A549 (cell line): ENCODE data around the gene PHEX. TPM values are rescaled to one million over a fixed set of nuclear protein-coding genes. Genes with fewer than 3 reads are reported as not detected.

Experiments used
- ATAC-seq, 2 experiments: fragments of 200-7000 bp in 1 of 2; fragments of >200 bp in 1 of 2; cut with Nextera tagmentation in 1 of 2; cut with Tn5 transposase in 1 of 2; 3 replicates each; pipeline versions ENCODE4 v1.8.0 to v1.9.1; 2018 to 2020; ENCODE audit warnings: mild to moderate bottlenecking in 1 of 2, moderate library complexity in 1 of 2
- CTCF ChIA-PET: fragments of 300-600 bp; sonication (Branson Sonifier 250); formaldehyde crosslinking; extraction: SDS; loops from one replicate; lab custom pipeline; 2021; ENCODE audit warnings: antibody characterized with exemption, inconsistent platforms; lab: Yijun Ruan, JAX
- POLR2A ChIA-PET: fragments of 350-600 bp; formaldehyde crosslinking; extraction: SDS; loops from one replicate; lab custom pipeline; 2021; ENCODE audit warnings: antibody characterized with exemption, inconsistent platforms; lab: Yijun Ruan, JAX
- DNase-seq, 2 experiments: peaks; one replicate each; pipeline versions ENCODE4 v3.0.0 to v3.0.0-alpha.2; 2011 to 2016; ENCODE audit warnings: low read depth in 1 of 2, low spot score in 1 of 2
- FAIRE-seq: peaks from 2 replicates; lab custom pipeline; 2011; peaks lifted over from hg19 to GRCh38; lab: Jason Lieb, UNC
- H3K27ac ChIP-seq, 2 experiments: fragments of >200 bp; sonication (Bioruptor Twin); formaldehyde crosslinking; 3 replicates each; pipeline ENCODE4 v1.5.1; 2016 to 2017
- H3K4me1 ChIP-seq: fragments of >200 bp; sonication (Bioruptor Twin); formaldehyde crosslinking; 3 replicates; pipeline ENCODE4 v1.6.1; 2016
- H3K4me2 ChIP-seq: fragments of >200 bp; sonication (Bioruptor Twin); formaldehyde crosslinking; 3 replicates; pipeline ENCODE4 v1.6.1; 2016
- H3K4me3 ChIP-seq: fragments of >200 bp; sonication (Bioruptor Twin); formaldehyde crosslinking; 3 replicates; pipeline ENCODE4 v1.5.1; 2016
- H3K9me3 ChIP-seq: fragments of >200 bp; sonication (Bioruptor Twin); formaldehyde crosslinking; 3 replicates; pipeline ENCODE4 v1.6.1; 2016
- ATOH8 ChIP-seq: fragments of 250-450 bp; sonication (Bioruptor Pico); IDR thresholded peaks from 2 replicates; pipeline ENCODE4 v1.5.0; 2020; ENCODE audit warnings: low read depth, mild to moderate bottlenecking, moderate library complexity
- BHLHE40 ChIP-seq: IDR thresholded peaks from 2 replicates; pipeline ENCODE4 v1.6.1; 2012; ENCODE audit warnings: low read depth, low read length, inconsistent platforms
- CBX8 ChIP-seq: fragments of 200-600 bp; sonication (generic); IDR thresholded peaks from 2 replicates; pipeline ENCODE4 v1.6.1; 2016
- CTCF ChIP-seq: fragments of >200 bp; sonication (Bioruptor Twin); formaldehyde crosslinking; IDR thresholded peaks from 3 replicates; pipeline ENCODE4 v1.5.1; 2016
- EP300 ChIP-seq, 2 experiments: fragments of >200 bp; sonication (Bioruptor Twin); formaldehyde crosslinking; IDR thresholded peaks; 2 replicates in 1 of 2; 3 replicates in 1 of 2; pipeline ENCODE4 v1.6.1; 2016 to 2017
- FOSB ChIP-seq: fragments of 250-450 bp; sonication (Bioruptor Pico); IDR thresholded peaks from 2 replicates; pipeline ENCODE4 v1.5.0; 2020; ENCODE audit warnings: mild to moderate bottlenecking, moderate library complexity
- FOSL2 ChIP-seq, 2 experiments: fragments of 450-650 bp in 1 of 2; fragments of >200 bp in 1 of 2; sonication (Bioruptor Twin) in 1 of 2; formaldehyde crosslinking; IDR thresholded peaks; 2 replicates each; pipeline versions ENCODE4 v1.5.0 to v1.6.1; 2016 to 2020; ENCODE audit warnings: mild to moderate bottlenecking in 1 of 2, moderate library complexity in 1 of 2
- HEYL ChIP-seq: fragments of 250-450 bp; sonication (Bioruptor Pico); IDR thresholded peaks from 2 replicates; pipeline ENCODE4 v1.8.0; 2021; ENCODE audit warnings: mild to moderate bottlenecking, moderate library complexity
- JUN ChIP-seq, 2 experiments: fragments of >200 bp; sonication (Bioruptor Twin); formaldehyde crosslinking; IDR thresholded peaks; 2 replicates in 1 of 2; 3 replicates in 1 of 2; pipeline ENCODE4 v1.6.1; 2016 to 2017
- JUNB ChIP-seq: fragments of >200 bp; sonication (Bioruptor Twin); formaldehyde crosslinking; IDR thresholded peaks from 2 replicates; pipeline ENCODE4 v1.6.1; 2016
- KDM1A ChIP-seq: fragments of 200-600 bp; sonication (generic); IDR thresholded peaks from 2 replicates; pipeline ENCODE4 v1.6.1; 2016; ENCODE audit warnings: low read depth, mild to moderate bottlenecking
- MAFK ChIP-seq: fragments of 450-650 bp; IDR thresholded peaks from 2 replicates; pipeline ENCODE4 v1.6.1; 2014; ENCODE audit not compliant: partially characterized antibody
- MAZ ChIP-seq: fragments of 150-350 bp; IDR thresholded peaks from 2 replicates; pipeline ENCODE4 v1.6.1; 2014; ENCODE audit warnings: antibody characterized with exemption, low read depth, low read length, borderline replicate concordance
- MYC ChIP-seq: IDR thresholded peaks from 2 replicates; pipeline ENCODE4 v1.6.1; 2012; ENCODE audit warnings: mild to moderate bottlenecking, inconsistent platforms, low read length, improper control_type of control experiment, borderline replicate concordance
- PBX3 ChIP-seq: IDR thresholded peaks from 2 replicates; pipeline ENCODE4 v1.6.1; 2012
- POLR2A ChIP-seq: IDR thresholded peaks from 2 replicates; pipeline ENCODE4 v1.6.1; 2012; ENCODE audit warnings: mild to moderate bottlenecking, low read length
- RFX5 ChIP-seq: fragments of 450-650 bp; IDR thresholded peaks from 2 replicates; pipeline ENCODE4 v1.7.1; 2014; ENCODE audit warnings: antibody characterized with exemption, mild to moderate bottlenecking, moderate library complexity
- RNF2 ChIP-seq: fragments of 200-600 bp; sonication (generic); IDR thresholded peaks from 2 replicates; pipeline ENCODE4 v1.6.1; 2016; ENCODE audit warnings: low read depth, mild to moderate bottlenecking, antibody characterized with exemption, moderate library complexity, borderline replicate concordance
- TP53 ChIP-seq: fragments of 250-450 bp; sonication (Bioruptor Pico); IDR thresholded peaks from 2 replicates; pipeline ENCODE4 v1.5.0; 2021; ENCODE audit warnings: mild to moderate bottlenecking, moderate library complexity
- ZNF302 ChIP-seq: fragments of 250-450 bp; sonication (Bioruptor Pico); IDR thresholded peaks from 2 replicates; pipeline ENCODE4 v1.9.0; 2021; ENCODE audit warnings: inconsistent platforms, mild to moderate bottlenecking, moderate library complexity
- WGBS: methylation state at CpG from one replicate; pipeline ENCODE4 v1.1.6; 2017; ENCODE audit errors: missing lambda C conversion rate; 5-methylcytosine and 5-hydroxymethylcytosine counted together
- polyA plus RNA-seq, 4 experiments: library from polyadenylated mRNA; depleted of rRNA in 3 of 4; stranded (reverse); fragments of >200 nt; fragmentation: RNase III in 1 of 4; extraction: RNeasy Plus Mini Kit Qiagen cat#74134 plus additional on column Dnase treatment in 1 of 4; gene quantifications; 2 replicates in 3 of 4; 3 replicates in 1 of 4; pipeline ENCODE4 v1.2.3, GENCODE V29; 2011 to 2017

PHEX gene
- polyA plus RNA-seq, 2 of the 4 experiments (the other 2 are of a cell fraction), result 0.28 to 0.98 TPM

- ChIA-PET CTCF (no interaction called here), POLR2A (no interaction called here)
- H3K4me1 ChIP-seq, result no peaks in the 10 kb centered on the region
- TF ChIP-seq TP53 (CRISPR knock-in tag), result no peak
- no peak for TF ChIP-seq ATOH8 (CRISPR knock-in tag)
- no peak for TF ChIP-seq RFX5
- no peak for TF ChIP-seq FOSL2 (IDR thresholded peaks at IDR 0.05)
- no peak for TF ChIP-seq FOSL2 (CRISPR knock-in tag; IDR thresholded peaks at IDR 0.05)
- no peak overlapping the region for H3K4me3 ChIP-seq
- FAIRE-seq (no peak), DNase-seq (no peak), ATAC-seq (no peak)
- WGBS, result 55% methylated on average over 15 of the region's 15 CpGs
- no peaks in the 10 kb centered on the region for H3K9me3 ChIP-seq
- H3K27ac ChIP-seq, result no peak overlapping the region
- no peak overlapping the region for H3K4me2 ChIP-seq
These were observed 241.7 kb downstream of the PHEX start for GRCh38 chrX:22273714-22274317.

GRCh38 chrX:22276781-22277180, 244.7 kb downstream of the PHEX start:
- DNase-seq, result no peak
- H3K4me2 ChIP-seq, result no peak overlapping the region

More at GRCh38 chrX:22276781-22277180, 244.7 kb downstream of the PHEX start:
- no peak for ATAC-seq
- Histone ChIP-seq H3K4me3 (no peak overlapping the region), H3K9me3 (no peaks in the 10 kb centered on the region), H3K27ac (no peak overlapping the region), H3K4me1 (no peaks in the 10 kb centered on the region)
- WGBS, result 19% methylated on average over 3 of the region's 6 CpGs
- TF ChIP-seq KDM1A (no peak), MAZ (no peak), JUNB (no peak), CBX8 (no peak), CTCF (no peak), PBX3 (no peak), MYC (no peak), RNF2 (no peak), BHLHE40 (no peak), ATOH8 (CRISPR knock-in tag) (no peak), EP300 (IDR thresholded peaks at IDR 0.05) (no peak), MAFK (no peak), FOSB (CRISPR knock-in tag) (no peak), POLR2A (no peak), FOSL2 (IDR thresholded peaks at IDR 0.05) (no peak), FOSL2 (CRISPR knock-in tag; IDR thresholded peaks at IDR 0.05) (no peak), HEYL (CRISPR knock-in tag) (no peak), ZNF302 (no peak), JUN (IDR thresholded peaks at IDR 0.05) (no peak)
- FAIRE-seq, result no peak
- ChIA-PET CTCF (no interaction called here), POLR2A (no interaction called here)
